Subcutaneous preadipocyte (primary cell): ENCODE results near the gene CARD16. TPM values are rescaled to one million over a fixed set of nuclear protein-coding genes. Genes with fewer than 3 reads are reported as not detected.

Experiments
- total RNA-seq: library from RNA; depleted of rRNA; stranded (reverse); fragments of >200 nt; gene quantifications from 2 replicates; pipeline ENCODE4 v1.2.3, GENCODE V29; 2012

Gene CARD16
- 1.8 and 2.2 TPM in 2 replicates for total RNA-seq

GRCh38 chr11:105044557-105045524 is at the start of gene CARD16:
Gene CARD16, minus strand, starts transcription at chr11:105045335. Its CDS starts 38 bp downstream, at chr11:105045297.

GRCh38 chr11:105034813-105035620 is 10.1 kb downstream of the CARD16 start, which contains the start of gene CASP1:
Gene CASP1, minus strand, starts transcription at chr11:105035144. Its CDS starts 31 bp downstream, at chr11:105035113.

GRCh38 chr11:105023003-105023402 is 22.1 kb downstream of the CARD16 start, which contains the start of gene CASP5:
Gene CASP5, minus strand, starts transcription at chr11:105023168. Its CDS starts 32 bp downstream, at chr11:105023136.

Other genes with a start within 250 kb of the CARD16 start
- not detected in 2 replicates for gene CASP12, start 146.9 kb downstream of the CARD16 start, total RNA-seq
- 117 and 118 TPM in 2 replicates for gene CASP4, start 76.8 kb downstream of the CARD16 start, total RNA-seq
- not detected in 2 replicates for gene CASP5, start 22.2 kb downstream of the CARD16 start, total RNA-seq
- gene CASP1, start 10.2 kb downstream of the CARD16 start, total RNA-seq = 6.1 and 9.9 TPM in 2 replicates
- not detected in 2 replicates for gene CARD18, start 94.4 kb upstream of the CARD16 start, total RNA-seq